Activated CD8-positive, alpha-beta T cell treated with anti-CD3 and anti-CD28 coated beads for 36 hours (primary cell): Measurements from ENCODE around the gene VDAC2. TPM values are rescaled to one million over a fixed set of nuclear protein-coding genes. Genes with fewer than 3 reads are reported as not detected.
"Not testable (repeated sequence)": the region's sequence is repeated elsewhere in the genome, so short reads cannot be mapped to it uniquely, and the experiment has no call there.

ENCODE experiments used
- ATAC-seq: fragments of 200-7000 bp; cut with Tn5 transposase; one replicate; pipeline ENCODE4 v1.10.0; 2021; ENCODE audit warnings: mild to moderate bottlenecking, moderate library complexity
- CTCF ChIA-PET: fragments of 350-600 bp; sonication (Branson Sonifier 250); formaldehyde crosslinking; loops from one replicate; lab custom pipeline; 2021; ENCODE audit warnings: antibody characterized with exemption; lab: Charles Lee
- POLR2A ChIA-PET: fragments of 350-600 bp; sonication (Branson Sonifier 250); formaldehyde crosslinking; loops from one replicate; lab custom pipeline; 2021; ENCODE audit warnings: antibody characterized with exemption; lab: Charles Lee
- DNase-seq: peaks from one replicate; pipeline ENCODE4 v3.0.0-alpha.2; 2020
- H3K27ac Mint-ChIP-seq: one replicate; pipeline ENCODE4 v1.8.0; 2021; ENCODE audit warnings: mild to moderate bottlenecking, mixed read lengths
- H3K27me3 Mint-ChIP-seq: one replicate; pipeline ENCODE4 v1.8.0; 2021; ENCODE audit warnings: mixed read lengths
- H3K36me3 Mint-ChIP-seq: one replicate; pipeline ENCODE4 v1.8.0; 2021; ENCODE audit warnings: low read depth, mixed read lengths
- H3K4me1 Mint-ChIP-seq: one replicate; pipeline ENCODE4 v1.8.0; 2021; ENCODE audit warnings: low read depth, mixed read lengths
- H3K4me3 Mint-ChIP-seq: one replicate; pipeline ENCODE4 v1.8.0; 2021; ENCODE audit warnings: mild to moderate bottlenecking, moderate library complexity, mixed read lengths
- H3K9me3 Mint-ChIP-seq: one replicate; pipeline ENCODE4 v1.8.0; 2021; ENCODE audit warnings: mixed read lengths
- intact Hi-C: fragments of 100-400 bp; cut with micrococcal nuclease; formaldehyde crosslinking; loops from one replicate; pipeline ENCODE4 v1.10.0; 2022
- total RNA-seq, 2 experiments: library from RNA; stranded (reverse); gene quantifications; one replicate each; pipeline ENCODE4 v1.2.3, GENCODE V29; 2021
- TF ChIP-seq, protein P1 (sequence below): fragments of 200-600 bp; IDR thresholded peaks from one replicate; pipeline ENCODE4 v1.8.0; 2022; ENCODE audit warnings: antibody characterized with exemption, mild to moderate bottlenecking

The VDAC2 gene
- total RNA-seq, 2 experiments from 2014 or later = 253 to 263 TPM

DNA sequence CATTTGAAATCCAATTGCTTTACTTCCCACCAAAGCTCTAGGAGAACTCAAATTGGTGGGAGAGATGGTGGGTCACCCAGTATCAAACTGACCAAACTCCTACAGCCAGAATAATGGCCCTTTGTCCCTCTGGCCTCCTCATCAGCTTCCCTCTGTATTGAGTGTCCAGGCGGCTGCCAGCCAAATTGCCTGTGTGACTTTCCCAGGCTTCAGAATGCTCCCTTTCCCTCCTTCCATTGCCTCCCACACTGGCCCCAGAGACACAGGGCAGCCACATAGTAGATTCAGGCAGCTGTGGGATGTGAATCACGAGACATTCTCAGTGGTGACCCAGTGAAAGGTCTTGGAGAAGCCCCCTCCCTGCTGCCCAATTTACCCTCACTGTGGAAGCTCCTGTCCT is 12.7 kb upstream of the VDAC2 start:
- TF ChIP-seq, protein P1, sequence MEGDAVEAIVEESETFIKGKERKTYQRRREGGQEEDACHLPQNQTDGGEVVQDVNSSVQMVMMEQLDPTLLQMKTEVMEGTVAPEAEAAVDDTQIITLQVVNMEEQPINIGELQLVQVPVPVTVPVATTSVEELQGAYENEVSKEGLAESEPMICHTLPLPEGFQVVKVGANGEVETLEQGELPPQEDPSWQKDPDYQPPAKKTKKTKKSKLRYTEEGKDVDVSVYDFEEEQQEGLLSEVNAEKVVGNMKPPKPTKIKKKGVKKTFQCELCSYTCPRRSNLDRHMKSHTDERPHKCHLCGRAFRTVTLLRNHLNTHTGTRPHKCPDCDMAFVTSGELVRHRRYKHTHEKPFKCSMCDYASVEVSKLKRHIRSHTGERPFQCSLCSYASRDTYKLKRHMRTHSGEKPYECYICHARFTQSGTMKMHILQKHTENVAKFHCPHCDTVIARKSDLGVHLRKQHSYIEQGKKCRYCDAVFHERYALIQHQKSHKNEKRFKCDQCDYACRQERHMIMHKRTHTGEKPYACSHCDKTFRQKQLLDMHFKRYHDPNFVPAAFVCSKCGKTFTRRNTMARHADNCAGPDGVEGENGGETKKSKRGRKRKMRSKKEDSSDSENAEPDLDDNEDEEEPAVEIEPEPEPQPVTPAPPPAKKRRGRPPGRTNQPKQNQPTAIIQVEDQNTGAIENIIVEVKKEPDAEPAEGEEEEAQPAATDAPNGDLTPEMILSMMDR = no peak
- no peak for DNase-seq
- intact Hi-C loops = no loop called here
- ChIA-PET POLR2A (interaction anchor here (1.7 kb wide), 1 partner anchor 13 kb away, joined by 15 read pairs; the partner anchor contains the start of gene VDAC2), CTCF (interaction anchor here (1.0 to 6.6 kb wide), 4 partner anchors 11 to 38 kb away, joined by 3 to 36 read pairs (median 6); partner anchors contain the start of gene COMTD1)
- Mint-ChIP-seq H3K9me3 (no peaks in the 10 kb centered on the region), H3K36me3 (no peaks in the 10 kb centered on the region), H3K4me3 (no peak overlapping the region), H3K4me1 (no peaks in the 10 kb centered on the region), H3K27me3 (no peaks in the 10 kb centered on the region), H3K27ac (no peak overlapping the region)
- ATAC-seq = no peak

DNA sequence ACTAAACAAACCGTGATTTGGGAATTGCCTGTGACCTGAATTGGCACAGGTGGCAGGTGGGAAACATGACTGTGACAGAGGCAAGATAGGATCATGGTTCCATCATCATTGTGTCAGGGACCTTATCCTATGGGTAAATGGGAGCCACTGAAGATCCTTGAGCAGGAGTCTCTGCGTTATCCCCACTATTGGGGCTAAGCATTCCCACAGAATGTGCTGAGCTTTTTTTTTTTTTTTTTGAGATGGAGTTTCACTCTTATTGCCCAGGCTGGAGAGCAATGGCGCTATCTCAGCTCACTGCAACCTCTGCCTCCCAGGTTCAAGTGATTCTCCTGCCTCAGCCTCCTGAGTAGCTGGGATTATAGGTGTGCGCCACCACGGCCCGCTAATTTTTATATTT is 10.6 kb upstream of the VDAC2 start:
- H3K36me3 Mint-ChIP-seq, intact Hi-C loops, H3K4me1 Mint-ChIP-seq, H3K4me3 Mint-ChIP-seq, H3K27ac Mint-ChIP-seq, ATAC-seq, DNase-seq, H3K27me3 Mint-ChIP-seq, H3K9me3 Mint-ChIP-seq: not testable (repeated sequence)
- CTCF ChIA-PET = interaction anchor here (1.6 to 6.6 kb wide), 2 partner anchors 11 to 13 kb away, joined by 4 to 36 read pairs; no protein-coding TSS in a partner anchor
- POLR2A ChIA-PET = interaction anchor here (0.6 to 1.4 kb wide), 3 partner anchors 10 to 12 kb away, joined by 3 to 5 read pairs (median 3); no protein-coding TSS in a partner anchor

DNA sequence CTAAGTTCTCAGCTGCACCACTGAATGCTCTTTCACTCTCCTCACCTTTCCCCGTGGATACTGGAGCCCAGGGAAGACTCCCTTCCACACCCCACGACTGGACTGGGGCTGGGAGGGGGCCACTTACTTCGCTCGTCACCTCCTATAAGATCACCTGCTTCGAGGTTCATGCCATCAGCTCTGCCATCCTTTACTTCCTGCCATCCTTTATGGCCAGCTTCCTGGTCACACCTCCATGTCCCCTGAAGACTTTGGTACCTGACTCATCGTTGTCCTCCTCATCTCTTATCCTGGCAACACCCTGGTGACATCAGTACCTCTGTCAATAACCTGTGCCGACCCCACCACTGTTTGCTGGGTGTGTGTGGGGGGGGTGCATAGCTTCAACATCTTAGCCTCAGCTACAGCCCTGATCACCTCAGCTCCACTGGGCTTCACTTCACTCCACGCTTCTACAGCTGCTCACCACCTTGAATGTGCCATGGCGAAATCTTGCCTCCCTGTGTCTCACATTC is 8.7 kb upstream of the VDAC2 start:
- Mint-ChIP-seq H3K27me3 (no peaks in the 10 kb centered on the region), H3K27ac (no peak overlapping the region), H3K36me3 (no peaks in the 10 kb centered on the region), H3K4me1 (no peaks in the 10 kb centered on the region), H3K4me3 (no peak overlapping the region), H3K9me3 (no peaks in the 10 kb centered on the region)
- TF ChIP-seq, protein P1 = no peak
- intact Hi-C loops = no loop called here
- CTCF ChIA-PET = interaction anchor here (6.6 kb wide), 1 partner anchor 15 kb away, joined by 36 read pairs; no protein-coding TSS in a partner anchor
- ATAC-seq (no peak), DNase-seq (no peak)
- POLR2A ChIA-PET = interaction anchor here (0.9 to 1.9 kb wide), 2 partner anchors 9 to 13 kb away, joined by 3 to 5 read pairs; partner anchors contain the start of gene VDAC2

DNA sequence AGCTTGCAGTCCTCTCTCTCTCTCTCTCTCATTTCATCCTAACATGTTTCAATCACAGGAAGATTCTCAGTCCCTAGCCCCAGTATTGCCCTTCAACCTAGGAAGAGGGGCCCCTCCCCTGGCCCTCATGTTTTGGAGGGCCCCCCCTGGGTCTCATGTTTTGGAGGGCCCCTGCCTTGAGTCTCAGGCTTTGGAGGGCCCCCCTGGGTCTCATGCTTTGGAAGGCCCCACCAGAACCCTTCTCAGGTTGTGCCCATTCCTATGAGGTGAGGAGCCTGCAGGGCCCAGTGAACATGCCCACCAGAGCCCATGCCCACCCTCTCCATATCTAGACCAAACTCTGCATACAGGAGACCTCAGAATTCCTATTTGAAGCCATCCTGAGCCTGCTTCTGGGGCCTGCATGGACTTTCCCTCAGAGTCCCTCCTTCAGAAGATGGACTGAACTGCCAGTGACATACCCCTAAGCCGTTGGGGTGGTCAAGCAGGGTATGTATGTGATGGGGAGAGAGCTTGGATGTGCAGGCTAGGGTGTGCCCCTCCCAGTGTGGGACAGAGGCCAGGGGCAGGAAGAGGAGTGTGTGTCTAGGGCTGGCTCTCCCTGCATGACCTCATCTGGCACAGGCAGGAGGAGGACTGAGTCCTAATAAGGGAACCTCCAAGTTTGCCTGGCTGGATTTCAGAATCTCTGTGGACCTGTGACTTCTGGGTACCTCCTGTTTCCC is 8.1 kb upstream of the VDAC2 start:
- TF ChIP-seq, protein P1 = no peak
- ChIA-PET POLR2A (interaction anchor here (0.7 to 1.9 kb wide), 3 partner anchors 9 to 123 kb away, joined by 3 to 5 read pairs (median 3); partner anchors contain the start of gene VDAC2), CTCF (interaction anchor here (6.6 kb wide), 1 partner anchor 15 kb away, joined by 36 read pairs; no protein-coding TSS in a partner anchor)
- intact Hi-C loops = no loop called here
- Mint-ChIP-seq H3K4me1 (no peaks in the 10 kb centered on the region), H3K9me3 (no peaks in the 10 kb centered on the region), H3K27me3 (no peaks in the 10 kb centered on the region), H3K27ac (no peak overlapping the region), H3K4me3 (no peak overlapping the region), H3K36me3 (no peaks in the 10 kb centered on the region)
- DNase-seq (no peak), ATAC-seq (no peak)

DNA sequence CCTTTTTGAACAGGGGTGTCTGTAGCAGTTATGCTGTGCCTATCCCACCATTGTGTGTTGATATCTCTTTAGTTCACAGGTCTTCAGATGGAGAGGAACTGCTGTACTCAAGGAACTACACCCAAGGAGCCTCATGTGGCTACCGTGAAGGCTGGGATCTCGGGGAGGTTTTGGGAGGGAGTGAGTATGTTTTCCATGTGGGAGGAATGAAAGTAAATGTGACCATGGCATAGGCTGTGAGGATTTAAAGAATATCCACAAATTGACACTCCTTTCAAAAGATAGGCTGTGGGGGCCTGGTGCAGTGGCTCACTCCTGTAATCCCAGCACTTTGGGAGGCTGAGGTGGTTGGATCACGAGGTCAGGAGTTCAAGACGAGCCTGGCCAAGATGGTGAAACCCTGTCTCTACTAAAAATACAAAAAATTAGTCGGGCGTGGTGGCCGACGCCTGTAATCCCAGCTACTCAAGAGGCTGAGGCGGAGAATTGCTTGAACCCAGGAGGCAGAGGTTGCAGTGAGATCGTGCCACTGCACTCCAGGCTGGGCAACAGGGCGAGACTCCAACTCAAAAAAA is 7.5 kb upstream of the VDAC2 start:
- CTCF ChIA-PET, H3K27ac Mint-ChIP-seq, H3K4me1 Mint-ChIP-seq: not testable (repeated sequence)

More for the DNA sequence above, 7.5 kb upstream of the VDAC2 start:
- ATAC-seq, H3K4me3 Mint-ChIP-seq, H3K36me3 Mint-ChIP-seq, H3K27me3 Mint-ChIP-seq, intact Hi-C loops, H3K9me3 Mint-ChIP-seq, DNase-seq: not testable (repeated sequence)
- POLR2A ChIA-PET = interaction anchor here (0.7 to 1.9 kb wide), 2 partner anchors 8 to 123 kb away, joined by 3 to 5 read pairs; partner anchors contain the start of gene VDAC2
